Esophagus squamous epithelium (tissue), 4 donors: ENCODE results near the gene CPED1.

Experiments used
- POLR2A ChIP-seq, 4 donors: fragments of 450-650 bp; IDR thresholded peaks; one replicate each; pipeline ENCODE4 v1.6.1; 2017; ENCODE audit warnings: antibody characterized with exemption in 4 of 4, mild to moderate bottlenecking in 4 of 4, moderate library complexity in 3 of 4
- TF ChIP-seq, protein P1 (sequence below), 6 experiments: fragments of 450-650 bp in 4 of 6; fragments of 200-600 bp in 2 of 6; sonication (generic) in 2 of 6; IDR thresholded peaks; one replicate each; pipeline ENCODE4 v1.5.1; 2016 to 2019; ENCODE audit warnings: antibody characterized with exemption in 6 of 6, mild to moderate bottlenecking in 4 of 6, moderate library complexity in 4 of 6

DNA sequence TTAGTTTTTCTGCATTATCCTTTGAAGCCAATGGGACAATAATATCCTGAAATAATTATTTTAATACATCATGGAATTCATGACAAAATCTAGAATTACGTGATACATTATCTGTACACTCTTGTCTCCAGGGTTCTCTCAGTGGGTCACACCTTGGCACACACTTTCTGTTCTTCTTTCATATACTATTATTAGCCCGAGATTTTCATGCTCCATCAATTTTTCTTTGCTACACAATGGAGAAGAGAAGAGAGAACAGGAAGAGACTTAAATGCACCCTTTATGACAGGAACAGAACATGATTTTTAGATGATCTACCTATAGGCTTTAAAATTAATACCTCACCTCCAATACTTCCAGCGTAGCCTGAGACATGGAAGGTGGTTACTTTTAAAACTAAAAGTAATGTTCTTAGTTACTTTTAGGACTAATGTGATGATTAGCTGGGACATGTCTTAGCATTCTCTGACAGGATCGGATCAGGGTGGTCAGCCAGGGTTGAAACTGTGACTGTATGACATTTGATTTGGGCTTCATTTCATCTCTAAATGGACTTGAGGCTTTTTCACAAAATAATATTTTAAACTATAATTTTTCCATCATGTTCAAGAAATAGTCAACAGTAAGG is 192.0 kb downstream of the CPED1 start:
- TF ChIP-seq, protein P1, sequence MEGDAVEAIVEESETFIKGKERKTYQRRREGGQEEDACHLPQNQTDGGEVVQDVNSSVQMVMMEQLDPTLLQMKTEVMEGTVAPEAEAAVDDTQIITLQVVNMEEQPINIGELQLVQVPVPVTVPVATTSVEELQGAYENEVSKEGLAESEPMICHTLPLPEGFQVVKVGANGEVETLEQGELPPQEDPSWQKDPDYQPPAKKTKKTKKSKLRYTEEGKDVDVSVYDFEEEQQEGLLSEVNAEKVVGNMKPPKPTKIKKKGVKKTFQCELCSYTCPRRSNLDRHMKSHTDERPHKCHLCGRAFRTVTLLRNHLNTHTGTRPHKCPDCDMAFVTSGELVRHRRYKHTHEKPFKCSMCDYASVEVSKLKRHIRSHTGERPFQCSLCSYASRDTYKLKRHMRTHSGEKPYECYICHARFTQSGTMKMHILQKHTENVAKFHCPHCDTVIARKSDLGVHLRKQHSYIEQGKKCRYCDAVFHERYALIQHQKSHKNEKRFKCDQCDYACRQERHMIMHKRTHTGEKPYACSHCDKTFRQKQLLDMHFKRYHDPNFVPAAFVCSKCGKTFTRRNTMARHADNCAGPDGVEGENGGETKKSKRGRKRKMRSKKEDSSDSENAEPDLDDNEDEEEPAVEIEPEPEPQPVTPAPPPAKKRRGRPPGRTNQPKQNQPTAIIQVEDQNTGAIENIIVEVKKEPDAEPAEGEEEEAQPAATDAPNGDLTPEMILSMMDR (IDR thresholded peaks at IDR 0.05): no peak
- TF ChIP-seq POLR2A (IDR thresholded peaks at IDR 0.05): no peak
